H9 (cell line): Measurements from ENCODE around the gene ATP2A2. TPM values are rescaled to one million over a fixed set of nuclear protein-coding genes. Genes with fewer than 3 reads are reported as not detected.

Source experiments
- DNase-seq: peaks from one replicate; pipeline ENCODE4 v3.0.0-alpha.2; 2017
- H2AFZ ChIP-seq: one replicate; pipeline ENCODE4 v1.6.1; 2013; ENCODE audit warnings: mild to moderate bottlenecking, low read length, control low read depth, moderate library complexity
- H2AK5ac ChIP-seq: 2 replicates; pipeline ENCODE4 v1.6.1; 2013; ENCODE audit warnings: low read length, control low read depth, mixed read lengths; ENCODE audit not compliant: insufficient read length
- H2BK120ac ChIP-seq: one replicate; pipeline ENCODE4 v1.6.1; 2013; ENCODE audit warnings: low read depth, mild to moderate bottlenecking, low read length, control low read depth, inconsistent platforms; ENCODE audit not compliant: poor library complexity, severe bottlenecking
- H2BK12ac ChIP-seq: 2 replicates; pipeline ENCODE4 v1.6.1; 2013; ENCODE audit warnings: low read length, control low read depth, mixed read lengths, low read depth; ENCODE audit not compliant: insufficient read length
- H2BK15ac ChIP-seq: 2 replicates; pipeline ENCODE4 v1.6.1; 2013; ENCODE audit warnings: low read depth, low read length, control low read depth
- H2BK20ac ChIP-seq: one replicate; pipeline ENCODE4 v1.6.1; 2013; ENCODE audit warnings: low read depth, mild to moderate bottlenecking, low read length, control low read depth, inconsistent platforms; ENCODE audit not compliant: poor library complexity, severe bottlenecking
- H2BK5ac ChIP-seq: 2 replicates; pipeline ENCODE4 v1.6.1; 2013; ENCODE audit warnings: low read length, control low read depth, mixed read lengths; ENCODE audit not compliant: insufficient read length
- H3K14ac ChIP-seq: 2 replicates; pipeline ENCODE4 v1.6.1; 2013; ENCODE audit warnings: low read length, control low read depth; ENCODE audit not compliant: insufficient read depth
- H3K18ac ChIP-seq: 2 replicates; pipeline ENCODE4 v1.6.1; 2013; ENCODE audit warnings: low read depth, mild to moderate bottlenecking, mixed read lengths, low read length, control low read depth; ENCODE audit not compliant: insufficient read length
- H3K23ac ChIP-seq: 2 replicates; pipeline ENCODE4 v1.6.1; 2013; ENCODE audit warnings: low read length, control low read depth, mixed read lengths, low read depth; ENCODE audit not compliant: insufficient read length
- H3K23me2 ChIP-seq: 2 replicates; pipeline ENCODE4 v1.6.1; 2013; ENCODE audit warnings: low read depth, mild to moderate bottlenecking, mixed read lengths, low read length, control low read depth; ENCODE audit not compliant: insufficient read length, poor library complexity, severe bottlenecking
- H3K27ac ChIP-seq: 2 replicates; pipeline ENCODE4 v1.5.1; 2013; ENCODE audit warnings: low read length, control low read depth, mixed read lengths, low read depth; ENCODE audit not compliant: insufficient read length
- H3K27me3 ChIP-seq: 2 replicates; pipeline ENCODE4 v1.6.1; 2013; ENCODE audit warnings: low read length, control low read depth, inconsistent platforms; ENCODE audit not compliant: insufficient read depth
- H3K4ac ChIP-seq: 2 replicates; pipeline ENCODE4 v1.6.1; 2013; ENCODE audit warnings: low read depth, mild to moderate bottlenecking, control low read depth, inconsistent platforms, low read length, moderate library complexity
- H3K4me1 ChIP-seq: 2 replicates; pipeline ENCODE4 v1.6.1; 2013; ENCODE audit warnings: low read length, control low read depth, inconsistent platforms; ENCODE audit not compliant: insufficient read depth
- H3K4me2 ChIP-seq: 2 replicates; pipeline ENCODE4 v1.6.1; 2013; ENCODE audit warnings: low read length, control low read depth, mixed read lengths; ENCODE audit not compliant: insufficient read length, insufficient read depth
- H3K56ac ChIP-seq: 2 replicates; pipeline ENCODE4 v1.6.1; 2013; ENCODE audit warnings: low read depth, mild to moderate bottlenecking, mixed read lengths, low read length, control low read depth; ENCODE audit not compliant: insufficient read length
- H3K79me1 ChIP-seq: 2 replicates; pipeline ENCODE4 v1.6.1; 2013; ENCODE audit warnings: low read depth, mild to moderate bottlenecking, moderate library complexity, low read length, control low read depth, inconsistent platforms; ENCODE audit not compliant: insufficient read depth, poor library complexity, severe bottlenecking
- H3K79me2 ChIP-seq: 2 replicates; pipeline ENCODE4 v1.6.1; 2013; ENCODE audit warnings: low read length, control low read depth, inconsistent platforms; ENCODE audit not compliant: insufficient read depth
- H3K9ac ChIP-seq: 2 replicates; pipeline ENCODE4 v1.6.1; 2013; ENCODE audit warnings: low read length, control low read depth, mixed read lengths; ENCODE audit not compliant: insufficient read length; ENCODE audit errors: extremely low read depth
- H3K9me3 ChIP-seq: one replicate; pipeline ENCODE4 v1.6.1; 2013; ENCODE audit warnings: low read depth, low read length, inconsistent platforms; ENCODE audit not compliant: control insufficient read depth
- H3T11ph ChIP-seq: one replicate; pipeline ENCODE4 v1.6.1; 2013; ENCODE audit warnings: mild to moderate bottlenecking, low read length, control low read depth, inconsistent platforms
- H4K20me1 ChIP-seq: one replicate; pipeline ENCODE4 v1.6.1; 2013; ENCODE audit not compliant: control insufficient read depth, insufficient read length, insufficient read depth
- H4K5ac ChIP-seq: 2 replicates; pipeline ENCODE4 v1.6.1; 2013; ENCODE audit warnings: low read depth, mild to moderate bottlenecking, mixed read lengths, low read length, control low read depth; ENCODE audit not compliant: insufficient read length
- H4K8ac ChIP-seq: replicated peaks from 2 replicates; pipeline ENCODE4 v1.6.1; 2013; ENCODE audit warnings: low read length, control low read depth, mixed read lengths, low read depth; ENCODE audit not compliant: insufficient read length
- H4K91ac ChIP-seq: 2 replicates; pipeline ENCODE4 v1.6.1; 2013; ENCODE audit warnings: low read depth, mild to moderate bottlenecking, moderate library complexity, mixed read lengths, low read length, control low read depth; ENCODE audit not compliant: insufficient read length
- H3K27ac Mint-ChIP-seq, 3 experiments: 2 replicates in 2 of 3; 3 replicates in 1 of 3; pipeline ENCODE4 v1.8.0; 2020 to 2021; ENCODE audit warnings: mixed read lengths in 3 of 3, mild to moderate bottlenecking in 1 of 3, moderate library complexity in 1 of 3
- H3K27me3 Mint-ChIP-seq: 2 replicates; pipeline ENCODE4 v1.8.0; 2021; ENCODE audit warnings: low read depth, mild to moderate bottlenecking, moderate library complexity, mixed read lengths
- H3K36me3 Mint-ChIP-seq, 3 experiments: 2 replicates in 2 of 3; 3 replicates in 1 of 3; pipeline ENCODE4 v1.8.0; 2020 to 2021; ENCODE audit warnings: low read depth in 3 of 3, mixed read lengths in 3 of 3; ENCODE audit not compliant: insufficient read depth in 1 of 3
- H3K4me1 Mint-ChIP-seq, 2 experiments: 2 replicates each; pipeline ENCODE4 v1.8.0; 2020; ENCODE audit warnings: mixed read lengths in 2 of 2
- H3K4me3 Mint-ChIP-seq, 2 experiments: 2 replicates in 1 of 2; 3 replicates in 1 of 2; pipeline ENCODE4 v1.8.0; 2020 to 2021; ENCODE audit warnings: mild to moderate bottlenecking in 2 of 2, mixed read lengths in 2 of 2, moderate library complexity in 1 of 2
- H3K9me3 Mint-ChIP-seq, 2 experiments: 2 replicates in 1 of 2; 3 replicates in 1 of 2; pipeline ENCODE4 v1.8.0; 2020; ENCODE audit warnings: mild to moderate bottlenecking in 2 of 2, mixed read lengths in 2 of 2, moderate library complexity in 1 of 2
- CTCF ChIP-seq: fragments of 200-600 bp; sonication (generic); conservative IDR thresholded peaks from 3 replicates; pipeline ENCODE4 v1.8.0; 2021; ENCODE audit warnings: antibody characterized with exemption, mild to moderate bottlenecking
- WGBS: extraction: QIAGEN DNeasy Blood & Tissue Kit; methylation state at CpG from one replicate; pipeline ENCODE4 v1.1.7; 2013; ENCODE audit warnings: missing lambda C conversion rate, low lambda C conversion rate, mixed read lengths; ENCODE audit not compliant: insufficient read length; ENCODE audit errors: extremely low coverage; 5-methylcytosine and 5-hydroxymethylcytosine counted together
- total RNA-seq: library from RNA; stranded (reverse); gene quantifications from 2 replicates; pipeline ENCODE4 v1.2.1, GENCODE V29; 2021

ATP2A2 gene
- total RNA-seq, 1 experiment from 2014 or later, result 257 TPM

GRCh38 chr12:110234331-110234751, 46.7 kb upstream of the ATP2A2 start:
- Histone ChIP-seq H2BK12ac (no peak overlapping the region), H3K9me3 (no peaks in the 10 kb centered on the region), H2BK120ac (no peak overlapping the region), H2AK5ac (no peak overlapping the region), H3K27ac (no peak overlapping the region), H3K56ac (no peak overlapping the region), H4K8ac (no peak overlapping the region), H2BK5ac (no peak overlapping the region), H3K14ac (no peak overlapping the region), H3T11ph (no peak overlapping the region), H2AFZ (no peak overlapping the region), H2BK20ac (no peak overlapping the region), H3K23ac (no peak overlapping the region), H3K9ac (no peak overlapping the region), H4K5ac (no peak overlapping the region), H3K4ac (no peak overlapping the region), H3K79me1 (no peaks in the 10 kb centered on the region), H3K4me2 (no peak overlapping the region), H3K79me2 (no peaks in the 10 kb centered on the region), H3K27me3 (no peaks in the 10 kb centered on the region), H3K18ac (no peak overlapping the region), H4K91ac (no peak overlapping the region), H2BK15ac (no peak overlapping the region), H4K20me1 (no peaks in the 10 kb centered on the region), H3K23me2 (no peaks in the 10 kb centered on the region), H3K4me1 (no peaks in the 10 kb centered on the region; the same call in 1 of the 2 replicates)
- no peak for TF ChIP-seq CTCF
- WGBS, result no CpG with 5 or more reads among the region's 2 CpGs
- peaks cover 3% of the 10 kb centered on the region in 2 experiments for H3K4me1 Mint-ChIP-seq
- no peaks in the 10 kb centered on the region; the same call in 1 of the 2 replicates for H3K27me3 Mint-ChIP-seq
- H3K4me3 Mint-ChIP-seq, result no peak overlapping the region
- H3K9me3 Mint-ChIP-seq, result no peaks in the 10 kb centered on the region
- DNase-seq, result no peak
- H3K36me3 Mint-ChIP-seq, result 0 out of 7 replicates have a peak, but pooled peaks cover 0 to 1% (median 0%) of the 10 kb centered on the region in 3 experiments
- H3K27ac Mint-ChIP-seq, result no peak overlapping the region
